Mesendoderm (in vitro differentiated cells): Measurements from ENCODE around the gene ARHGAP15.

Experiments used
- DNase-seq: peaks from one replicate; pipeline ENCODE4 v3.0.0; 2013
- H2AK5ac ChIP-seq: 2 replicates; pipeline ENCODE4 v1.6.1; 2013; ENCODE audit warnings: low read length, inconsistent platforms
- H2BK120ac ChIP-seq: 2 replicates; pipeline ENCODE4 v1.6.1; 2013; ENCODE audit warnings: low read depth, mild to moderate bottlenecking, low read length, moderate library complexity, mixed read lengths
- H2BK15ac ChIP-seq: replicated peaks from 2 replicates; pipeline ENCODE4 v1.6.1; 2013; ENCODE audit warnings: low read depth, mild to moderate bottlenecking, moderate library complexity
- H2BK5ac ChIP-seq: 2 replicates; pipeline ENCODE4 v1.6.1; 2013; ENCODE audit warnings: low read length, inconsistent platforms
- H3K18ac ChIP-seq: 2 replicates; pipeline ENCODE4 v1.6.1; 2013; ENCODE audit warnings: mild to moderate bottlenecking, low read length, mixed read lengths
- H3K23ac ChIP-seq: one replicate; pipeline ENCODE4 v1.6.1; 2013; ENCODE audit warnings: low read length
- H3K27ac ChIP-seq: 2 replicates; pipeline ENCODE4 v1.5.1; 2013; ENCODE audit warnings: low read depth, mild to moderate bottlenecking, inconsistent platforms, low read length, moderate library complexity
- H3K27me3 ChIP-seq: 2 replicates; pipeline ENCODE4 v1.6.1; 2013; ENCODE audit warnings: low read length, control low read depth, mild to moderate bottlenecking, inconsistent platforms; ENCODE audit not compliant: insufficient read depth, poor library complexity
- H3K36me3 ChIP-seq: 2 replicates; pipeline ENCODE4 v1.6.1; 2013; ENCODE audit warnings: low read length, inconsistent platforms; ENCODE audit not compliant: control insufficient read depth, insufficient read depth
- H3K4ac ChIP-seq: one replicate; pipeline ENCODE4 v1.6.1; 2013; ENCODE audit warnings: low read depth, mild to moderate bottlenecking, low read length, moderate library complexity
- H3K4me1 ChIP-seq: 2 replicates; pipeline ENCODE4 v1.6.1; 2013; ENCODE audit warnings: low read depth, low read length, inconsistent platforms; ENCODE audit not compliant: control insufficient read depth
- H3K4me2 ChIP-seq: 2 replicates; pipeline ENCODE4 v1.6.1; 2013; ENCODE audit warnings: low read length
- H3K4me3 ChIP-seq: 2 replicates; pipeline ENCODE4 v1.5.1; 2013; ENCODE audit warnings: mild to moderate bottlenecking, low read length
- H3K56ac ChIP-seq: one replicate; pipeline ENCODE4 v1.6.1; 2013; ENCODE audit warnings: low read length
- H3K79me1 ChIP-seq: 2 replicates; pipeline ENCODE4 v1.6.1; 2013; ENCODE audit warnings: low read length, inconsistent platforms
- H3K79me2 ChIP-seq: 2 replicates; pipeline ENCODE4 v1.6.1; 2013; ENCODE audit warnings: mild to moderate bottlenecking, low read length; ENCODE audit not compliant: control insufficient read depth, insufficient read depth
- H3K9ac ChIP-seq: 2 replicates; pipeline ENCODE4 v1.6.1; 2013; ENCODE audit warnings: low read length, inconsistent platforms
- H4K5ac ChIP-seq: one replicate; pipeline ENCODE4 v1.6.1; 2013; ENCODE audit warnings: low read length
- H4K8ac ChIP-seq: one replicate; pipeline ENCODE4 v1.6.1; 2013; ENCODE audit warnings: low read depth, mild to moderate bottlenecking, control low read depth, low read length, moderate library complexity
- WGBS: extraction: QIAGEN DNeasy Blood & Tissue Kit; methylation state at CpG from one replicate; pipeline ENCODE4 v1.1.7; 2013; ENCODE audit warnings: low lambda C conversion rate, missing lambda C conversion rate; ENCODE audit not compliant: insufficient coverage; ENCODE audit errors: extremely low coverage; 5-methylcytosine and 5-hydroxymethylcytosine counted together

The ARHGAP15 gene

DNA sequence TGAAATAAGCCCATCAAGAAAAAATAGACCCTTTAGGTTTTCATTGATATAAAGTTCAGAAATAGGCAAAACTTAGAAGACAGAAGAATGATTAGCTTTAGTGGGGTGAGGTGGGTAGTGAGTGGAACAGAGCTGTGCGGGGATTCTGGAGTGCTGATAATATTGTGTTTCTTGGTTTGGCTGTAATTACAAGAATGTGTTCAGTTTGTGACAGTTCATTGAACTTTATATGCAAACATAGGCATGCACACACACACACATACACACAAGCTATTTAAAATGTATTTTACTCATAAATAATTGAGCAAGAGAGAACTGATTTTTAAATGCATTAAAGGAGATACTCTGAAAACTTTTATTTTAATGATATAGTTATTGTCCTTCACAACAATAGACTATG lies 17.1 kb downstream of the ARHGAP15 start:
- Histone ChIP-seq H3K4ac (no peak overlapping the region), H3K9ac (no peak overlapping the region), H4K5ac (no peak overlapping the region), H2BK5ac (no peak overlapping the region), H4K8ac (no peak overlapping the region), H2BK15ac (no peak overlapping the region), H3K27me3 (no peaks in the 10 kb centered on the region), H3K79me2 (no peaks in the 10 kb centered on the region), H3K18ac (no peak overlapping the region), H3K23ac (no peak overlapping the region), H2AK5ac (no peak overlapping the region), H3K36me3 (no peaks in the 10 kb centered on the region), H3K4me2 (no peak overlapping the region), H3K56ac (no peak overlapping the region), H3K79me1 (no peaks in the 10 kb centered on the region), H3K27ac (no peak overlapping the region), H2BK120ac (no peak overlapping the region), H3K4me1 (no peaks in the 10 kb centered on the region), H3K4me3 (no peak overlapping the region)
- WGBS, result no CpG with 5 or more reads among the region's 1 CpG
- no peak for DNase-seq

DNA sequence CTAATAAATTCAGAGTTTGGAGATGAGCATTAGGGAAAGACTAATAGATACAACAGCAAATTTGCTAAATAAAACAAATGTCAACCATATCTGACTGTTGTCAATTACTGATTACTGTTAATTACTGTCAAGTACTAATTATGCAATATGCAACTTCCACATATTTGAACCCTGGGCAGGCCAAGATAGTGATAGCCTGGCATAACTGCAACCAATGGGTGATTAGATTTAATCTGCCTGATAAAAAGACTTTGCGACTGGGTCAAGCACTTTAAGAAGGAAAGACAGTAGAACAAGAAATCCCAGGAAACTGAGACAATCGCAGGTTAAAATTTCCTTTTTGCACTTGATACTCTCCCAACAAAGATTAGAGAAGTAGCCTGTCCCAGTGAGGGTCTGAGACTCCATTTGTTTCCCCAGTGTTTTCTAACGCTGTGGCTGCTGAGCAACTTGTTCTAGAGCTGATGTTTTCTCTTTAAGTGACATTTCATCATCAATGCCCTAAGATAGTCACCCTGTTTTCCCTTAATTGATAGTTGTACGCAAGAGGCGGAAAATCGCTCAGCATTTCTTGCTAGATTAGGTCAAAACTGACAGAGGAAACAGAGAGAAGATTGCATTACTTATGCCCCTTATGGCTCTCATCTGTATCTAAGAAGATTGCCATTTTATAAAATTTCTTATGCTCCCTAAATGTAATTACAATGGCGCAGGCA lies 17.8 kb downstream of the ARHGAP15 start:
- H3K36me3 ChIP-seq, result no peaks in the 10 kb centered on the region
- no peak overlapping the region for H3K4me2 ChIP-seq
- H4K8ac ChIP-seq, result no peak overlapping the region
- no peaks in the 10 kb centered on the region for H3K79me1 ChIP-seq
- no peaks in the 10 kb centered on the region for H3K79me2 ChIP-seq
- H3K18ac ChIP-seq, result no peak overlapping the region
- no peak overlapping the region for H2BK120ac ChIP-seq
- no peak overlapping the region for H3K27ac ChIP-seq
- no peak overlapping the region for H3K4me3 ChIP-seq
- no peak overlapping the region for H3K4ac ChIP-seq
- H3K23ac ChIP-seq, result no peak overlapping the region
- no peaks in the 10 kb centered on the region for H3K27me3 ChIP-seq
- H3K4me1 ChIP-seq, result no peaks in the 10 kb centered on the region
- H2AK5ac ChIP-seq, result no peak overlapping the region
- no peak overlapping the region for H2BK15ac ChIP-seq
- H4K5ac ChIP-seq, result no peak overlapping the region
- WGBS, result no CpG with 5 or more reads among the region's 7 CpGs
- no peak overlapping the region for H3K9ac ChIP-seq
- DNase-seq, result peak; percentile 8
- no peak overlapping the region for H3K56ac ChIP-seq
- H2BK5ac ChIP-seq, result no peak overlapping the region

DNA sequence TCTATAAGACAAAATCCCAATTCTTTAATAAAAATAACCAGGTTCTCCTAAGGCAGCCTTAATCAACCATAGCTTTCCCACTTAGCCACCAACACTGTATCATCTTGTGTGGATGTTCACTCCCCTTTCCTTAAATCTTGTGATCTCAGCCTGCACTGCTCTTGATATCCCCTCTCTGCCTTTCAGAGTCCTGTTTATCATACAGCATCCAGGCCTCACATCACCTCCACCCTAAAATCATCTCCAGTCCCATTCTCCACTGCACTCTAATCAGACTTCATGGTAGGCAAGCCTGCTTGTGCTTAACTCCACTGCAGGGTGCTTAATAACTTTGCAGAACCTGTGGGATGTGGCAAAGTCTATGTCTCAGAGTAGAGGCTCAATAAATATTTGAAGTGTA lies 18.8 kb downstream of the ARHGAP15 start:
- Histone ChIP-seq H3K79me1 (no peaks in the 10 kb centered on the region), H3K79me2 (no peaks in the 10 kb centered on the region), H3K4ac (no peak overlapping the region), H2BK15ac (no peak overlapping the region), H3K4me2 (no peak overlapping the region), H2BK5ac (no peak overlapping the region), H3K23ac (no peak overlapping the region), H3K27me3 (no peaks in the 10 kb centered on the region), H2AK5ac (no peak overlapping the region), H3K9ac (no peak overlapping the region), H3K36me3 (no peaks in the 10 kb centered on the region), H3K56ac (no peak overlapping the region), H4K5ac (no peak overlapping the region), H4K8ac (no peak overlapping the region), H3K4me3 (no peak overlapping the region), H2BK120ac (no peak overlapping the region), H3K18ac (no peak overlapping the region), H3K4me1 (no peaks in the 10 kb centered on the region), H3K27ac (no peak overlapping the region)
- DNase-seq, result no peak

DNA sequence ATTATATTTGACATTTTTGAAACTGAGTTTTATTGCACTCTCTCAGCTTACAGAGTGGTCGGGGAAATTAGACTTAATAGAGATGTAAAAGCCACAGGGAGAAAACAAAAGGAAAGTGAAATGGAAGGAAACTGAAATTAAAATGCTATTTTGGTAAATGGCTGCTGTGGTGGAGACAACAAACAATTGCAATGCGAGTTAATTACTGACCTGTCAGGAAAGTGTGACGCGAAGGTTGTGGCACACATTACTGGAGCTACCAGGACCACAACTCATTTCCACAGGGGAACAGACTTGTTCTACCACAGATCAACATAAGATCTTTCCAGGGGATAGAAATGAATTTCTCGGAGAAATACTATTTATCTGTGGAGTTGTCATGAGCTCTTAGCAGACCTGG lies 19.5 kb downstream of the ARHGAP15 start:
- Histone ChIP-seq H2BK15ac (no peak overlapping the region), H4K5ac (no peak overlapping the region), H3K4me3 (no peak overlapping the region), H3K36me3 (no peaks in the 10 kb centered on the region), H3K27me3 (no peaks in the 10 kb centered on the region), H3K23ac (no peak overlapping the region), H2BK120ac (no peak overlapping the region), H3K4ac (no peak overlapping the region), H3K9ac (no peak overlapping the region), H3K4me2 (no peak overlapping the region), H3K56ac (no peak overlapping the region), H4K8ac (no peak overlapping the region), H2AK5ac (no peak overlapping the region), H3K79me1 (no peaks in the 10 kb centered on the region), H3K4me1 (no peaks in the 10 kb centered on the region), H3K79me2 (no peaks in the 10 kb centered on the region), H3K18ac (no peak overlapping the region), H2BK5ac (no peak overlapping the region), H3K27ac (no peak overlapping the region)
- no CpG with 5 or more reads among the region's 5 CpGs for WGBS
- DNase-seq, result no peak

DNA sequence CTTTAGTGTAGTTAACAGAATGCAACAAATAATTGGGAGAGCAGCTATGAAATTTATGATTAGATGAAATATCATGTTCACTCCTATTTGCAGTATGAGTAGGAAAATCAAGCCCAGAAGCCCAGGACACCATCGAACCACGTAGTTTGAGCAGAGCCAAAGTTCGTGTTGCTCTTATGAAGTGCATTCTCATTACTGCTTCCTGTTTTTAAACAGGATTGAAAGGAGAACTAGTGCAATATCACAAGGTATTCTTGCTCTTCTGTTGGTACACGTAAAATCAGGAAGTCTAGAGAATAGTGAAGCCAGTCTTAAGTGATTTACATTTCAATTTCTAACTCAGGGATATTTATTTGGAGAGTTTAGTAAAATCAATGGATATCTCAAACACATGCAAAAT lies 21.1 kb downstream of the ARHGAP15 start:
- no peak overlapping the region for H2BK120ac ChIP-seq
- H3K4me1 ChIP-seq, result no peaks in the 10 kb centered on the region
- H4K5ac ChIP-seq, result no peak overlapping the region
- no CpG with 5 or more reads among the region's 4 CpGs for WGBS
- DNase-seq, result no peak
- no peak overlapping the region for H3K4ac ChIP-seq
- no peak overlapping the region for H3K9ac ChIP-seq
- H3K79me1 ChIP-seq, result no peaks in the 10 kb centered on the region
- H3K79me2 ChIP-seq, result no peaks in the 10 kb centered on the region
- H3K56ac ChIP-seq, result no peak overlapping the region
- H3K36me3 ChIP-seq, result no peaks in the 10 kb centered on the region
- H3K23ac ChIP-seq, result no peak overlapping the region
- H3K27ac ChIP-seq, result no peak overlapping the region
- no peak overlapping the region for H2BK5ac ChIP-seq
- H3K27me3 ChIP-seq, result no peaks in the 10 kb centered on the region
- H3K4me3 ChIP-seq, result no peak overlapping the region
- H3K4me2 ChIP-seq, result no peak overlapping the region
- H4K8ac ChIP-seq, result no peak overlapping the region
- no peak overlapping the region for H3K18ac ChIP-seq
- no peak overlapping the region for H2BK15ac ChIP-seq
- no peak overlapping the region for H2AK5ac ChIP-seq

DNA sequence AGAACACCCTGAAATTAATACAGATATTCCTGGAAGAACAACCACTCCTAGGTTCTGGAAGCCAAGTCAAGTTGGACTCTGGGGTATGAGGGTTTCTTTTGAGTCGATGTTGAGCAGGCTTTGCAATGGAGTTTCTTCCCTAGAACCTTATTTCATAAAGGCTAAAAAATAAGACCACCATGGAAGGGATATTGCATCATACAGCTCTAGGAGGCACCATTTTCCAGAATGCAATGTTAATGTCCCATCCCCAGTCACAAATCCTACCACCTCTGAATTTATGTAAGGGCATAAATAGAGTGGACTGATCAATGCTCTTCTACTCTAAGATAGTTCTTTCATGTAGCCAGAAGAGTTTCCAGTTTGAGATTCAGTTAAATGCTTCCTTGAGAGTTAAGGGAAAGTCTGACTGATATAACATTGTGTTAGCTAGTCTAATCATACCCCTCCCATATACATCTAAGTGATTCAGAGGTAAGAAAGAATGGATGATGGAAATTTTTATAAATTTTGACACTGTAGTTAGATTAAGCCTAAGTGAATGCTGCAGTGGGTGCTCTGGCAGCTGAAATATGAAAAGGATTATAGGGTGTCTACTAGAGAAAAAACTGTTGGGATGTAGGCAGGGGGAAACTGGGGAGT lies 22.0 kb downstream of the ARHGAP15 start:
- no peak overlapping the region for H2BK120ac ChIP-seq

More for the DNA sequence above, 22.0 kb downstream of the ARHGAP15 start:
- Histone ChIP-seq H3K79me2 (no peaks in the 10 kb centered on the region), H3K56ac (no peak overlapping the region), H3K23ac (no peak overlapping the region), H3K18ac (no peak overlapping the region), H2BK5ac (no peak overlapping the region), H3K4me1 (no peaks in the 10 kb centered on the region), H4K8ac (no peak overlapping the region), H3K4me3 (no peak overlapping the region), H3K9ac (no peak overlapping the region), H2AK5ac (no peak overlapping the region), H3K36me3 (no peaks in the 10 kb centered on the region), H3K27me3 (no peaks in the 10 kb centered on the region), H3K27ac (no peak overlapping the region), H4K5ac (no peak overlapping the region), H2BK15ac (no peak overlapping the region), H3K4me2 (no peak overlapping the region), H3K79me1 (no peaks in the 10 kb centered on the region), H3K4ac (no peak overlapping the region)
- WGBS, result no CpG with 5 or more reads among the region's 1 CpG
- DNase-seq, result no peak
